Adipocyte (in vitro differentiated cells): ENCODE results near the gene S100A9.

Source experiments
- DNase-seq: peaks from one replicate; pipeline ENCODE4 v3.0.0-alpha.2; 2015; ENCODE audit warnings: low read depth
- H3K27me3 ChIP-seq: replicated peaks from 2 replicates; pipeline ENCODE4 v1.7.0; 2013; ENCODE audit warnings: mild to moderate bottlenecking, low read length, moderate library complexity; ENCODE audit not compliant: control insufficient read depth, insufficient read depth
- H3K36me3 ChIP-seq: 2 replicates; pipeline ENCODE4 v1.7.0; 2013; ENCODE audit warnings: low read length, mild to moderate bottlenecking, moderate library complexity; ENCODE audit not compliant: control insufficient read depth, insufficient read depth, severe bottlenecking
- H3K4me1 ChIP-seq: 2 replicates; pipeline ENCODE4 v1.7.0; 2013; ENCODE audit warnings: mild to moderate bottlenecking, low read length, moderate library complexity; ENCODE audit not compliant: control insufficient read depth, insufficient read depth
- H3K4me3 ChIP-seq: 2 replicates; pipeline ENCODE4 v1.7.0; 2013; ENCODE audit warnings: mild to moderate bottlenecking, low read length, moderate library complexity
- H3K9ac ChIP-seq: 2 replicates; pipeline ENCODE4 v1.7.0; 2013; ENCODE audit warnings: mild to moderate bottlenecking, low read length, moderate library complexity
- H3K9me3 ChIP-seq: 2 replicates; pipeline ENCODE4 v1.7.0; 2013; ENCODE audit warnings: mild to moderate bottlenecking, low read length, moderate library complexity; ENCODE audit not compliant: control insufficient read depth

S100A9 gene

DNA sequence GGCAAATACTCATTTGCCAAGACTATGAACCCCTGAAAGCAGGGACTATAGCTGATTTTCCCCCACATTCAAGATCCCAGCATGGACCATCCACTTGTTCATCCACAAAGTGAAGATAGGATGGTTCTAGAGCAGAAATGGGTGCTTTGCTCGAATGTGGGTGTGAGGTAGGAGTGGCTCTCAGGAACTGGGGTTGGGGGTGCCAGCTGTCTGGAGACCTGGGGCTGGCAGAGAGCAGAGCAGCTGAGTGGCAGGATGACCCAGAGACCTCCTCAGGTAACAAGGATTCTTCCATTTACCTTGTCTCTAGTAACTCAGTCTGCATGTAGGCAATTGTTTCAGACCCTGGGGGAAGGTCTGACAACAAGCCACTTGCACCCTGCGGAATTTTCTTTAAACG is 6.0 kb downstream of the S100A9 start:
- no peaks in the 10 kb centered on the region for H3K9me3 ChIP-seq
- H3K9ac ChIP-seq = no peak overlapping the region
- H3K4me1 ChIP-seq = no peaks in the 10 kb centered on the region
- H3K4me3 ChIP-seq = no peak overlapping the region
- DNase-seq = no peak
- H3K36me3 ChIP-seq = no peaks in the 10 kb centered on the region
- H3K27me3 ChIP-seq = peaks cover 44% of the 10 kb centered on the region

DNA sequence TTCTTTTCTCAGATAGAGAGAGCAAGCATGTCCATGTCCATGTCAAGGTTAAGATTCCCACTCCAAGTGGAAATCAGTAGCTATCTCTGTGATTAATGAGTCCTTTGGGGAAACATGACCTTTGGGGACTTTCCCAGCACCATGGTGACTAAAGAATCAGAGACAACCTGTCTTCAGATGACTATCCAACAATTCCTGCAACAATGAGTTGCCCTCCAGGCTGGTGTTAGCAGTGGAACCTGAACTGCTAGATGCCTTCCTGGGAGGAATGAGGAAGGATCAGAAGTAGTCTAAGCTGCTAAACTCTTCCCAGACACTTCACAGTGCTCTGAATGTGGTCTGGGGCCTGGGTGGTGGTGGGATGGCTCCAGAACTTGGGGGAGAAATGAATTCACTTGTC is 6.5 kb downstream of the S100A9 start:
- H3K9ac ChIP-seq = no peak overlapping the region
- H3K9me3 ChIP-seq = no peaks in the 10 kb centered on the region
- no peak for DNase-seq
- H3K27me3 ChIP-seq = peaks cover 42% of the 10 kb centered on the region
- H3K4me1 ChIP-seq = no peaks in the 10 kb centered on the region
- no peak overlapping the region for H3K4me3 ChIP-seq
- H3K36me3 ChIP-seq = no peaks in the 10 kb centered on the region

DNA sequence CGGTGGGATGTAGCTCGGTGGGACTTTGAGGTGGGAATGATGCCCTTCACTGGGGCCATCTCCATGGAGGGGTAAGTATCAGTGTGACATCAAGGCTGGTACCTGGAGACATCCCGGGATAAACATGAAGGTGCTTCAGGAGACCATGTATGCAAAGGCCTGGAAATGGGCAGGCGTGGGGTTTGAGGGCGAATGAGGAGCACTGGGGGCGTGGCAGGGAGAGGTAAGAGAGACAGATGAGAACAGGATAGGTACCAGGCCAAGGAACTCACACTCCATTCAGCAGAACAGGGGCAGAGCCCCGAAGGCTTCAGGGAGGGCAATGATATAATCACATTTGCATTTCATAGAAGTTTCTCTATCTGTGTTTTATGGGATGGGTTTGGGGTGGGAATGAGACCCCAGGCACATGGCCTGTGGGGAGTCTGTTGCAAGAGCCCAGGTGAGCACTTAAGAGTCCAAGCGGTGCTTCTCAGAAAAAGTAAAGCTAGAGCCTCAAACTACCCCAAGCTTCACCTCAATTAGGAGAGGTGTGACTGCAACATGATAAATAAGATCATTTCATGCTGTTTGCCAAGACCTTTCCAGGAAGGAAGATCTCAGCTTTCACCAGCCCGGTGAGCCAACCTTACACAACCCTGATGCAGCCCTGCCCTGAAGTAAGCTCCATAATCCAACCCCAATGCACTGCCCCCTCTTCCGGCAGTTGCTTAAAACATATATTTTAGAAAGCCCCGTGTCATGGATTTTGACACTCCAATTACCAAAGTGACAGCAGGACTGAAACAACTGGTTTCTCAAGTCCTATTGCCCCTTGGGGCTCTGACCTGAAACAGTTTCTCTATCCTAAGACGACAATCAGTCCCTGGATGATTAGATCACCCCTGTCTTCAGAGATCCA is 7.4 kb downstream of the S100A9 start:
- H3K9ac ChIP-seq = no peak overlapping the region
- no peak overlapping the region for H3K4me3 ChIP-seq
- no peaks in the 10 kb centered on the region for H3K36me3 ChIP-seq
- H3K4me1 ChIP-seq = no peaks in the 10 kb centered on the region
- no peaks in the 10 kb centered on the region for H3K9me3 ChIP-seq
- DNase-seq = no peak
- peaks cover 43% of the 10 kb centered on the region for H3K27me3 ChIP-seq

DNA sequence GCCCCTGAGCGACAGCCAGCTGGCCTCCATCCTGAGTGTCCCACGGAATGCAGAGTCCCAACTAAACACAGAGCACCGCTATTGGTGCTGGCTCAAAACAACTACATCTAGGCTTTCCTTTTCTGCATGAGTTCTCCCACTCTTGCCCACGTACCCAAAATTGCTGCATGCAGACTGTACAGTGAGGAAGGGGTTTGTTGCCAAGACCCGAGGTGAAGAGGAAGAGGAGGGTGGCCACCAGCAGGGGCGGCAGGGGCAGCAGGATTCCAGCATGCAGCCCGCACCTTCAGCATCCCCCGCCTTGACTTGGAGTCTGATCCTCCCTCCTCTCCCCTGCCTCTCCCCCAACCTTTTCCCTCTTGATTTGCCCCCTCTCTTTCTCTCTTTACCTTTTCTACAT is 8.0 kb downstream of the S100A9 start:
- Histone ChIP-seq H3K9me3 (no peaks in the 10 kb centered on the region), H3K36me3 (no peaks in the 10 kb centered on the region), H3K4me1 (no peaks in the 10 kb centered on the region), H3K27me3 (peaks cover 40% of the 10 kb centered on the region), H3K4me3 (no peak overlapping the region), H3K9ac (no peak overlapping the region)
- DNase-seq = no peak

DNA sequence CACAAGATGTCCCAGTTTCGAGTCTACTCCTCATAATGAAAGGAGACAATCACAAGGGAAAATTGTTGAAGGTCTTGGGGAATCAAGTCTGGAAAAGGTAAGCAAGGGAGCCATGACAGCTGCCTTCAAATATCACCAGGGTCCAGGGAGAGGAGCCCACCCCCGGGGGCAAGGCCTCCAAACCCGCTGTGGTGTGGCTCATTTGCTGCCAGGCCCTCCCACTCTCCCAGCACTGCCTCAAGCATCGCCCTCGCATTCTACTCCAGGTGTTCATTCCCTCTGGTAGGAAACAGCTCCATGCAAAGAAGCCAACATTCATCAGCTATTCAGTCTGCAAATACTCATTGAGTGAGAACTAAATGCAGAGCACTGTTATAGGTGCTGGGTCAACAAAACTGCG is 8.6 kb downstream of the S100A9 start:
- Histone ChIP-seq H3K9me3 (no peaks in the 10 kb centered on the region), H3K4me3 (no peak overlapping the region), H3K4me1 (no peaks in the 10 kb centered on the region), H3K27me3 (peaks cover 40% of the 10 kb centered on the region), H3K9ac (no peak overlapping the region), H3K36me3 (no peaks in the 10 kb centered on the region)
- no peak for DNase-seq

- Histone ChIP-seq H3K9ac (no peak overlapping the region), H3K4me3 (no peak overlapping the region), H3K9me3 (no peaks in the 10 kb centered on the region), H3K27me3 (peaks cover 40% of the 10 kb centered on the region), H3K36me3 (no peaks in the 10 kb centered on the region), H3K4me1 (no peaks in the 10 kb centered on the region)
- no peak for DNase-seq
Measured at GRCh38 chr1:153367090-153367489, 9.4 kb downstream of the S100A9 start.

DNA sequence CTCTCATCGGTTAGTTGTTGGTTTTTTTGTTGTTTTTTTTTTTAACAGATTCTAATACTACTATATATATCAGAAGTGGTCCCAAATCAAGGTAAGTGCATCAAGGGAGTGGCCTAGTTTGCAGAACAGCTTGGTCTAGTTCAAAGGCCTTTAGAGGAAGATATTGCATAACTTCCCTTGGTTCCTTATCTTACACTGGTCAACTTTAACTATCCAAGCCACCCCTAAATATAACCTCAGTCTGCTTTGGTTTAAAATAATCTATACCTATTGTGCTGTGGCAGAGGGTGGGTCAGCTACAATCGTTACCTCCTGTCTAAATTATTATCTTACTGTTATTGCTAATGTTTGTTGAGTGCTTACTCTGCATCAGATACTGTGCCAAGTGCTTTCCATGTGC is 10.8 kb downstream of the S100A9 start:
- no peaks in the 10 kb centered on the region for H3K36me3 ChIP-seq
- no peak for DNase-seq
- no peaks in the 10 kb centered on the region for H3K4me1 ChIP-seq
- H3K4me3 ChIP-seq = no peak overlapping the region
- H3K9ac ChIP-seq = no peak overlapping the region
- no peaks in the 10 kb centered on the region for H3K9me3 ChIP-seq
- peaks cover 40% of the 10 kb centered on the region for H3K27me3 ChIP-seq

DNA sequence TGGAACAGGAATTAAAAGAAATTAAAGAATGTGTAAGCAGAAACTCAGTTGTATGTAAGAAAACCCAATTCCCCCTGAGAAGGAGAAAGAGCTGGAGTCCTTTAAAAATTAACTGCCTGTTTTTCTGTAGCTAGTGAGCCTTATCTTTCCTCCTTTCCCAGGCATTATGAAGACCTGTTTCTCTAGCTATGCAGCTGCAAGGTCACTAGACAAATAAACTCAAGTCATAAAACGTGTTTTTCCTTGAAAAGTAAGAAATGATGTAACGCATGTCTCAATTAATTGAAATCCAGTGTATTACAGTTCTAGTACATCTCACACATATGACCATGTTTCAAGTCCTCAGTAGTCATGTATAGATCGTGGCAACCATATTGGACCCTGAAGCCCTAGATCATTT is 12.5 kb downstream of the S100A9 start:
- no peaks in the 10 kb centered on the region for H3K36me3 ChIP-seq
- no peak for DNase-seq
- no peak overlapping the region for H3K4me3 ChIP-seq
- H3K27me3 ChIP-seq = peaks cover 34% of the 10 kb centered on the region
- H3K4me1 ChIP-seq = peaks cover under 1% of the 10 kb centered on the region
- H3K9me3 ChIP-seq = no peaks in the 10 kb centered on the region
- no peak overlapping the region for H3K9ac ChIP-seq

DNA sequence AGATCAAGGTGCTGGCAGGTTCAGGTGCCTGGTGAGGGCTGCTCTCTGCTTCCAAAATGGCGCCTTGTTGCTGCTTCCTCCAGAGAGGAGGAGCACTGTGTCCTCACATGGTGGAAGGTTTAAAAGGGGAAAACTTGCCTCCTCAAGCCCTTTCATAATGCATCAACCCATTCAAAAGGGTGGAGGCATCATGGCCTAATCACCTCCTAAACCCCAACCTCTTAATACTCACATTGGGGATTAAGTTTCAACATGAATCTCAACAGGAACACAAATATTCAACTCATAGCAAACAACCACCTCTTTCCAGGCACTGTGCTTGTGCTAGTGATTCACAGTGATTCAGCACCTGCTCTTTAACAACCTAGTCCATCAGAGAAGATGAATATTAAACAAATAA is 13.6 kb downstream of the S100A9 start:
- H3K9ac ChIP-seq = no peak overlapping the region
- no peak for DNase-seq

DNA sequence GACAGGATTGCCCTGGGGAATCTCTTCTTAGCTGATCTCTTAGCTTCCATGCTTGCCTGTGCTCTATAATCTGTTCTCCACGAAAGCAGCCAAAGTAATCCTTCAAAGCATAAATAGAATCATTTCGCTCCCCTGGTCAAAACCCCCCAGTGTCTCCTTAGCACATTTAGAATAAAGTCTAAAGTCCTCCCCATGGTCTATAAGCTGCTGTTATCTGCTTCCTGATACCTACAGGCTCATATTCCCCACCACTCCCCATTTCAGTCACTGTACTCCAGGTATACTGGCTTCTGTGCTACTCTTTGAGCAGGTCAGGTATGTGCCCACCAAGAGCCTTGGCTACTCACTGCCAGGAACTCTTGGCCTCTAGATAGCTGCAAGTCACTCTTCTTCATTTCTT is 14.9 kb downstream of the S100A9 start:
- Histone ChIP-seq H3K4me3 (no peak overlapping the region), H3K9me3 (no peaks in the 10 kb centered on the region), H3K36me3 (no peaks in the 10 kb centered on the region), H3K9ac (no peak overlapping the region), H3K27me3 (peaks cover 23% of the 10 kb centered on the region), H3K4me1 (peaks cover 10% of the 10 kb centered on the region)
- no peak for DNase-seq

More for the DNA sequence above, 13.6 kb downstream of the S100A9 start:
- no peaks in the 10 kb centered on the region for H3K36me3 ChIP-seq
- peaks cover 33% of the 10 kb centered on the region for H3K27me3 ChIP-seq
- H3K4me3 ChIP-seq = no peak overlapping the region
- peaks cover 10% of the 10 kb centered on the region for H3K4me1 ChIP-seq
- H3K9me3 ChIP-seq = no peaks in the 10 kb centered on the region

DNA sequence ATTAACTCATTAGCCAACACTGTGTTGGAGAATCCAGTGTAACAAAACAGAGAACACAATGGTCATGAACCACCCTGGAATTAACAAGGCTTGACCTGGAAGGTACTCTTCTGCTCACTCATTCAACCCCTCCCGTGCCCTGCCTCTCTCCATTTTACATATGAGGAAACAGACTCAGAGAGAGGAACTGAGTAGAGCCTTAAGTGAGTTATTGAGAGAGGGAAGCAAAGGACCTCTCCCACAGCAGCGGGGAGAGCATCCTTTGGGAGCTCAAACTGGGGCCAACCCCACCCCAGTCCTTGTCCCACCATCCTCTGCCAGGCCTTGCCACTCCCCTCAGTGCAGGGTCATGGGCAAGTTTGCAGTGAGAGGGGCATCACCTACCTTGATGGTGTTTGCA is 16.4 kb downstream of the S100A9 start:
- H3K36me3 ChIP-seq = no peaks in the 10 kb centered on the region
- no peak for DNase-seq
- H3K27me3 ChIP-seq = peaks cover 20% of the 10 kb centered on the region
- peaks cover 10% of the 10 kb centered on the region for H3K4me1 ChIP-seq
- H3K9me3 ChIP-seq = no peaks in the 10 kb centered on the region
- no peak overlapping the region for H3K4me3 ChIP-seq
- no peak overlapping the region for H3K9ac ChIP-seq

DNA sequence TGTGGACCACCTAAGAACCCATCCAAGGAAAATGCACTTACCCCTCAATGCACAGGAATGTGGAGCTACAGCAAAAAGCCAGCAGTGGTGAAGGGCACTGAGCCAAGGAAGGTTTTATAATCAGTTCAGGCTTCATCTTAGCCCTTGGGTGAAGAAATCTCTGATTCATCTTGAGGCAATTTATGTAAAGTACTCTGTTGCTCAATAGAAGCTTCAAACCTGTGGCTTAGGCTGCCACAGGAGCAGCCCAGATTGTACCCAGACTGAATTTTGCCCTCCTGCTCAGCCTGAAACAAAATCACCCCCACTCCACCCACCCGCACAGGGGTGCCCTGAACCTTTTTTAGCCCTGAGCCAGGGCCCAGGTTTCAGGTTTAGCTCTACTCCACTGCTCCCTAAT is 17.9 kb downstream of the S100A9 start, which contains the start of gene S100A12:
Gene S100A12, minus strand, starts transcription at position 111 of the 400 bp plus-strand sequence. CDS start 1,029 bp downstream, outside the sequence.
- Histone ChIP-seq H3K4me1 (peaks cover 10% of the 10 kb centered on the region), H3K36me3 (no peaks in the 10 kb centered on the region), H3K27me3 (peaks cover 23% of the 10 kb centered on the region), H3K4me3 (no peak within 1 kb of the TSS), H3K9me3 (no peaks in the 10 kb centered on the region), H3K9ac (no peak within 1 kb of the TSS)
- DNase-seq = peak; percentile 83
